DOHH2 (cell line): Measurements from ENCODE around the gene ARPC2.

Source experiments
- H3F3A ChIP-seq: fragments of 200-600 bp; sonication (generic), shearing (Covaris generic); 2 replicates; pipeline ENCODE4 v1.6.0; 2016; ENCODE audit warnings: antibody characterized with exemption, mild to moderate bottlenecking; ENCODE audit not compliant: control insufficient read depth, insufficient read depth
- H3K27ac ChIP-seq: fragments of 200-600 bp; sonication (generic); 2 replicates; pipeline ENCODE4 v1.5.1; 2014; ENCODE audit warnings: low read depth, mild to moderate bottlenecking, low read length, moderate library complexity
- H3K27me3 ChIP-seq: fragments of 200-600 bp; sonication (generic); 2 replicates; pipeline ENCODE4 v1.6.1; 2014; ENCODE audit warnings: mild to moderate bottlenecking, low read length, mixed read lengths; ENCODE audit not compliant: control insufficient read depth
- H3K36me3 ChIP-seq: fragments of 200-600 bp; sonication (generic); 2 replicates; pipeline ENCODE4 v1.6.1; 2014; ENCODE audit warnings: mild to moderate bottlenecking, low read length, moderate library complexity, mixed read lengths; ENCODE audit not compliant: control insufficient read depth
- H3K4me1 ChIP-seq: fragments of 200-600 bp; sonication (generic); 2 replicates; pipeline ENCODE4 v1.6.1; 2014; ENCODE audit warnings: mild to moderate bottlenecking, low read length, mixed read lengths; ENCODE audit not compliant: control insufficient read depth
- H3K4me2 ChIP-seq: fragments of 200-600 bp; sonication (generic); 2 replicates; pipeline ENCODE4 v1.6.0; 2014; ENCODE audit warnings: mild to moderate bottlenecking, low read length, moderate library complexity
- H3K4me3 ChIP-seq: fragments of 200-600 bp; sonication (generic); 2 replicates; pipeline ENCODE4 v1.5.1; 2014; ENCODE audit warnings: mild to moderate bottlenecking, low read length, mixed read lengths
- H3K79me2 ChIP-seq: fragments of 200-600 bp; sonication (generic); 2 replicates; pipeline ENCODE4 v1.6.1; 2014; ENCODE audit warnings: mild to moderate bottlenecking, low read length, mixed read lengths; ENCODE audit not compliant: control insufficient read depth
- H3K9me2 ChIP-seq: fragments of 200-600 bp; sonication (generic); replicated peaks from 2 replicates; pipeline ENCODE4 v1.6.1; 2014; ENCODE audit warnings: mild to moderate bottlenecking, low read length, mixed read lengths; ENCODE audit not compliant: control insufficient read depth
- H3K9me3 ChIP-seq: fragments of 200-600 bp; sonication (generic); 2 replicates; pipeline ENCODE4 v1.6.1; 2014; ENCODE audit warnings: antibody characterized with exemption, low read length, mixed read lengths; ENCODE audit not compliant: control insufficient read depth, insufficient read depth
- H4K20me1 ChIP-seq: fragments of 200-600 bp; sonication (generic); 2 replicates; pipeline ENCODE4 v1.6.0; 2014; ENCODE audit warnings: low read depth, mild to moderate bottlenecking, antibody characterized with exemption, low read length, moderate library complexity; ENCODE audit not compliant: control insufficient read depth, insufficient read depth
- EZH2phosphoT487 ChIP-seq: fragments of 200-600 bp; sonication (generic); IDR thresholded peaks from 2 replicates; pipeline ENCODE4 v1.6.1; 2017; ENCODE audit warnings: borderline replicate concordance, mild to moderate bottlenecking, antibody characterized with exemption, low read length, moderate library complexity, mixed read lengths
- TF ChIP-seq, protein P1 (sequence below): fragments of 200-600 bp; sonication (generic); IDR thresholded peaks from one replicate; pipeline ENCODE4 v1.5.1; 2014; ENCODE audit warnings: antibody characterized with exemption, mild to moderate bottlenecking, low read depth, low read length; ENCODE audit not compliant: poor library complexity, severe bottlenecking

ARPC2 gene

DNA sequence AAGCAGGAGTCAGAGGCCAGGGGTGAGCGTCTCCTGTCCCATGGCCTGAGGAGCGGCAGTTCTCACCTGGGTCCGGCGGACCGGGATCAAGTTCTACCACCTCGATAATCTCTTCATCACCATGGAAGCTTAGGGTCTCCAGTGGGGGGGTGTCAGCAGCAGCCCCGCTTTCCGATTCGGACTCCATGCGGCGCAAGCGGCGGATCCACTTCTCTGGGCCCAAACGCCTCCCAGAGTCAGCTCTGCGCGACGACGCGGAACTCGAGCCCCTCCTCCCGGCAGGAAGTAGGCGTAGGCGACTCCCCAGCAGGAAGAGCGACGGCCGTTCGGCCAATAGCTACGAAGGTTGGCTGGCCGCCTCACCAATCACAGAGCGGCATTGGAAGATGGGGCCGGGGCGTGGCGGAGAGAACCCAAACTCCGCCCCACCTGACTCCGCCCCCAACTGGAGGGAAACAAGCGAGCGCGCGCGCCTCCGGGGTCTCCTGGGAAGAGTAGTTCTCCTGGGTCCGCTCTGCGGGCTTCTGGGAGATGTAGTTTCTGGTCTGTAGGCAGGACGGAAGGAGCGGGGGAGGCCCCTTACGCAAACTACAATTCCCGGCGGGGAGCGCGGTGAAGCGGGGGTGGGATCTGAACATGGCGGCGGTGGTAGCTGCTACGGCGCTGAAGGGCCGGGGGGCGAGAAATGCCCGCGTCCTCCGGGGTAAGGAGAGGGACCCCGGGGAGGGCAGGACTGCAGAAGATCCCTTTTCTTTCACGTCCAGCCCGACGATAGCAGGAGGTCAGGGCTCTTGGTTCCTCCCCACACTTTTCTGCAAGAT, 53.1 kb downstream of the ARPC2 start, which contains the start of the genes AAMP and PNKD:
TSS of gene AAMP (minus strand) at position 238 of the 821 bp plus-strand sequence. CDS start at position 187, 51 bp downstream.
TSS of gene PNKD (plus strand) at position 620 of the 821 bp plus-strand sequence. CDS start at position 637, 17 bp downstream.
- Histone ChIP-seq H3K9me2 (no peaks in the 10 kb centered on the region), H3K36me3 (peaks cover 55% of the 10 kb centered on the region), H3K4me3 (peak within 1 kb of the TSS; percentile 85), H3K4me2 (peak within 1 kb of the TSS; percentile 97), H3K27me3 (no peaks in the 10 kb centered on the region), H3F3A (peaks cover 4% of the 10 kb centered on the region; the same call in 1 of the 2 replicates), H3K27ac (peak within 1 kb of the TSS; percentile 46), H3K4me1 (peaks cover 30% of the 10 kb centered on the region), H4K20me1 (no peaks in the 10 kb centered on the region), H3K79me2 (peaks cover 36% of the 10 kb centered on the region), H3K9me3 (no peaks in the 10 kb centered on the region)
- TF ChIP-seq, protein P1, sequence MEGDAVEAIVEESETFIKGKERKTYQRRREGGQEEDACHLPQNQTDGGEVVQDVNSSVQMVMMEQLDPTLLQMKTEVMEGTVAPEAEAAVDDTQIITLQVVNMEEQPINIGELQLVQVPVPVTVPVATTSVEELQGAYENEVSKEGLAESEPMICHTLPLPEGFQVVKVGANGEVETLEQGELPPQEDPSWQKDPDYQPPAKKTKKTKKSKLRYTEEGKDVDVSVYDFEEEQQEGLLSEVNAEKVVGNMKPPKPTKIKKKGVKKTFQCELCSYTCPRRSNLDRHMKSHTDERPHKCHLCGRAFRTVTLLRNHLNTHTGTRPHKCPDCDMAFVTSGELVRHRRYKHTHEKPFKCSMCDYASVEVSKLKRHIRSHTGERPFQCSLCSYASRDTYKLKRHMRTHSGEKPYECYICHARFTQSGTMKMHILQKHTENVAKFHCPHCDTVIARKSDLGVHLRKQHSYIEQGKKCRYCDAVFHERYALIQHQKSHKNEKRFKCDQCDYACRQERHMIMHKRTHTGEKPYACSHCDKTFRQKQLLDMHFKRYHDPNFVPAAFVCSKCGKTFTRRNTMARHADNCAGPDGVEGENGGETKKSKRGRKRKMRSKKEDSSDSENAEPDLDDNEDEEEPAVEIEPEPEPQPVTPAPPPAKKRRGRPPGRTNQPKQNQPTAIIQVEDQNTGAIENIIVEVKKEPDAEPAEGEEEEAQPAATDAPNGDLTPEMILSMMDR, result no peak
- TF ChIP-seq EZH2phosphoT487, result no peak

- Histone ChIP-seq H3F3A (peaks cover 4% of the 10 kb centered on the region; the same call in 1 of the 2 replicates), H3K27me3 (no peaks in the 10 kb centered on the region), H3K4me3 (peak overlapping the region; percentile 85), H3K4me1 (peaks cover 30% of the 10 kb centered on the region), H3K79me2 (peaks cover 36% of the 10 kb centered on the region), H4K20me1 (no peaks in the 10 kb centered on the region), H3K4me2 (peak overlapping the region; percentile 97), H3K36me3 (peaks cover 56% of the 10 kb centered on the region), H3K9me2 (no peaks in the 10 kb centered on the region), H3K27ac (peak overlapping the region; percentile 46), H3K9me3 (no peaks in the 10 kb centered on the region)
- TF ChIP-seq, protein P1, result no peak
Observed at GRCh38 chr2:218270721-218271486, 53.9 kb downstream of the ARPC2 start.

DNA sequence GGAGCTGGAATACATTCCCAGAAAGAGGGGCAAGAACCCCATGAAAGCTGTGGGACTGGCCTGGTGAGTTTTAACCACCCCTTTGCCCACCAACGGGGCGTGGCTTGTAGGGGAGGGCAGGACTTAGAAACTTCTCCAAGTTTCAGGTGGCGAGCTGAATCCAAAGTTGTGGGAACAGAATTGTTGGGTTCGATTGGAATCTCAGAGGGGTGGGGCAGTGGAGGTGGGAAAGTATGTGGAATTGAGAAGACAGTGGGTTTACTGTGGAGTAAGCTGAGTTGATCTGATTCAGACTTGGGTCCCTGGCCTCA, 54.5 kb downstream of the ARPC2 start:
- Histone ChIP-seq H3K27me3 (no peaks in the 10 kb centered on the region), H4K20me1 (no peaks in the 10 kb centered on the region), H3K9me2 (no peaks in the 10 kb centered on the region), H3K36me3 (peaks cover 56% of the 10 kb centered on the region), H3F3A (peaks cover 4% of the 10 kb centered on the region; the same call in 1 of the 2 replicates), H3K27ac (no peak overlapping the region), H3K79me2 (peaks cover 36% of the 10 kb centered on the region), H3K4me1 (peaks cover 30% of the 10 kb centered on the region), H3K9me3 (no peaks in the 10 kb centered on the region), H3K4me3 (peak overlapping the region; percentile 85), H3K4me2 (peak overlapping the region; percentile 97)
- TF ChIP-seq, protein P1, result no peak
- no peak for TF ChIP-seq EZH2phosphoT487
